Mucosa of rectum (tissue), 2 donors: ENCODE results near the gene MXRA8.

Experiments used
- H3K27ac ChIP-seq, 2 donors: one replicate each; pipeline ENCODE4 v1.7.0; 2013; ENCODE audit warnings: inconsistent platforms in 2 of 2, low read depth in 2 of 2, low read length in 2 of 2
- H3K27me3 ChIP-seq, 2 donors: one replicate each; pipeline ENCODE4 v1.7.0; 2013; ENCODE audit warnings: low read length in 2 of 2; ENCODE audit not compliant: control insufficient read depth in 2 of 2, insufficient read depth in 2 of 2
- H3K36me3 ChIP-seq, 2 donors: one replicate each; pipeline ENCODE4 v1.7.0; 2013; ENCODE audit warnings: low read length in 2 of 2; ENCODE audit not compliant: control insufficient read depth in 2 of 2, insufficient read depth in 2 of 2
- H3K4me1 ChIP-seq, 2 donors: one replicate each; pipeline ENCODE4 v1.7.0; 2013; ENCODE audit warnings: low read length in 2 of 2, mild to moderate bottlenecking in 1 of 2; ENCODE audit not compliant: control insufficient read depth in 2 of 2, insufficient read depth in 2 of 2
- H3K4me3 ChIP-seq, 2 donors: one replicate each; pipeline ENCODE4 v1.7.0; 2013; ENCODE audit warnings: low read length in 2 of 2
- H3K9ac ChIP-seq, 2 donors: one replicate each; pipeline ENCODE4 v1.7.0; 2013; ENCODE audit warnings: low read length in 2 of 2, low read depth in 1 of 2, mild to moderate bottlenecking in 1 of 2
- H3K9me3 ChIP-seq, 2 donors: one replicate each; pipeline ENCODE4 v1.7.0; 2013; ENCODE audit warnings: low read length in 2 of 2; ENCODE audit not compliant: control insufficient read depth in 2 of 2
- donor health status: healthy.
- donor health status: Normal muscosa, but diverticular disease.

MXRA8 gene

DNA sequence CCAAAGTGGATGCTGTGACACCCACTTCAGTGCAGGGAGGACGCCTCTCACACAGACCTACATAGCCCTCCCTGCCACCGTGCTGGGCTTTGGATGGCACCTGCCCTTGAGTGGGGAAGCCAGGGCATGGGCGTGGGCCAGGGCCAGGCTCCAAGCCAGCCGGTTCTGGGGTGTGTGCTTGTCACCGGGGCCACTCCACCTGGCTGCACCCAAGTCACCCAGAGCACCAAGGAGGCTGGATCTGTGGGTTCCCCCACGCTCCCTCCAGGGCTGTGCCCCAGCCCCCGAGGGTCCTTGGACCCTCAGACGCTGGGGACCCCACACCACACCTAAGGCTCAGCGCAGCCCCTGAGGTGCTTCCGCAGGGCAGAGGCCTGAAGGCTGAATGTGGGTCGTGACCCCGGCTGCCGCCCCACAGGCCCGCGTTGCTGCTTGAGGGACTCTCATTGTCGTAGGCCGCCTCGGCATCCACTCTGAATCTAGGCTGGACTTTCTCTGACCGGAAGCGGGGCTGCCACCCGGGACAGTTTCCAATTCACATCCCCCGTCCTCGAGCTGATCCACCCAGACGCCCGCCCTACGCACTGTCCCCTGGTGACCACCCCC is 1.5 kb downstream of the MXRA8 start:
- H3K36me3 ChIP-seq, result peaks cover 0 to 3% of the 10 kb centered on the region in 2 donors
- H3K9ac ChIP-seq, result peak overlapping the region in 1 of 2 donors; percentile 26
- no peaks in the 10 kb centered on the region for H3K9me3 ChIP-seq
- peaks cover 2 to 4% of the 10 kb centered on the region in 2 donors for H3K4me1 ChIP-seq
- peak overlapping the region; percentile 79 to 82 for H3K27ac ChIP-seq
- peaks cover 18 to 25% of the 10 kb centered on the region in 2 donors for H3K27me3 ChIP-seq
- peak overlapping the region; percentile 27 to 65 for H3K4me3 ChIP-seq

DNA sequence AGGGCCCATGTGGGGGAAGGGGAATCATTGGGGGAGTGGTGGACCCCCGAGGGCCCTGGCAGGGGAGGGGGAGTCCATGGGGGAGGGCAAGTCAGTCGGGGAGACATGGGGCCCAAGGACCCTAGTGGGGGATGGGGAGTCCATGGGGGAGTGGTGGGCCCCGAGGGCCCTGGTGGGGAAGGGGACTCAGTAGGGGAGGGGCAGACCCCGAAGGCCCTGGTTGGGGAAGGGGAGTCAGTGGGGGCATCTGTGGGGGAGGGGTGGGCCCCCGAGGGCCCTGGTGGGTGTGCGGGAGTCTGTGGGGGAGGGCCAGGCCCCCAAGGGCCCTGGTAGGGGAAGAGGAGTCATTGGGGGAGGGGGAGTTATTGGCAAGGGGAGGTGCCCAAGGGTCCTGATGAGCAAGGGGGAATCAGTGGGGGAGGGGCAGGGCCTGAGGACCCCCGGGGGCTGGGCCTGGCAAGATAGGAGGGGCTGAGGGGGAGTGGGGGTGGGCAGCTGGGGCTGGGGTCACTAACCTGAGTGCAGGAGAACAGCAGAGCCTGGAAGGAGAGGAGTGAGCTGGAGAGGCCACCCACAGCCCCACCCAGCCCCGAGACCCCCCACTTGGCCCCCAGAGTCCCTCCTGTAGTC is 2.1 kb downstream of the MXRA8 start:
- H3K9me3 ChIP-seq, result no peaks in the 10 kb centered on the region
- H3K4me3 ChIP-seq, result peak overlapping the region in 1 of 2 donors; percentile 65
- peaks cover 2 to 4% of the 10 kb centered on the region in 2 donors for H3K4me1 ChIP-seq
- H3K9ac ChIP-seq, result no peak overlapping the region
- H3K27me3 ChIP-seq, result peaks cover 18 to 25% of the 10 kb centered on the region in 2 donors
- H3K27ac ChIP-seq, result peak overlapping the region in 1 of 2 donors; percentile 82
- H3K36me3 ChIP-seq, result peaks cover 0 to 3% of the 10 kb centered on the region in 2 donors

- peaks cover 2 to 4% of the 10 kb centered on the region in 2 donors for H3K4me1 ChIP-seq
- H3K9me3 ChIP-seq, result no peaks in the 10 kb centered on the region
- H3K9ac ChIP-seq, result no peak overlapping the region
- peaks cover 0 to 3% of the 10 kb centered on the region in 2 donors for H3K36me3 ChIP-seq
- no peak overlapping the region for H3K4me3 ChIP-seq
- peaks cover 18 to 22% of the 10 kb centered on the region in 2 donors for H3K27me3 ChIP-seq
- no peak overlapping the region for H3K27ac ChIP-seq
These were observed 2.9 kb downstream of the MXRA8 start for GRCh38 chr1:1355416-1355815.

DNA sequence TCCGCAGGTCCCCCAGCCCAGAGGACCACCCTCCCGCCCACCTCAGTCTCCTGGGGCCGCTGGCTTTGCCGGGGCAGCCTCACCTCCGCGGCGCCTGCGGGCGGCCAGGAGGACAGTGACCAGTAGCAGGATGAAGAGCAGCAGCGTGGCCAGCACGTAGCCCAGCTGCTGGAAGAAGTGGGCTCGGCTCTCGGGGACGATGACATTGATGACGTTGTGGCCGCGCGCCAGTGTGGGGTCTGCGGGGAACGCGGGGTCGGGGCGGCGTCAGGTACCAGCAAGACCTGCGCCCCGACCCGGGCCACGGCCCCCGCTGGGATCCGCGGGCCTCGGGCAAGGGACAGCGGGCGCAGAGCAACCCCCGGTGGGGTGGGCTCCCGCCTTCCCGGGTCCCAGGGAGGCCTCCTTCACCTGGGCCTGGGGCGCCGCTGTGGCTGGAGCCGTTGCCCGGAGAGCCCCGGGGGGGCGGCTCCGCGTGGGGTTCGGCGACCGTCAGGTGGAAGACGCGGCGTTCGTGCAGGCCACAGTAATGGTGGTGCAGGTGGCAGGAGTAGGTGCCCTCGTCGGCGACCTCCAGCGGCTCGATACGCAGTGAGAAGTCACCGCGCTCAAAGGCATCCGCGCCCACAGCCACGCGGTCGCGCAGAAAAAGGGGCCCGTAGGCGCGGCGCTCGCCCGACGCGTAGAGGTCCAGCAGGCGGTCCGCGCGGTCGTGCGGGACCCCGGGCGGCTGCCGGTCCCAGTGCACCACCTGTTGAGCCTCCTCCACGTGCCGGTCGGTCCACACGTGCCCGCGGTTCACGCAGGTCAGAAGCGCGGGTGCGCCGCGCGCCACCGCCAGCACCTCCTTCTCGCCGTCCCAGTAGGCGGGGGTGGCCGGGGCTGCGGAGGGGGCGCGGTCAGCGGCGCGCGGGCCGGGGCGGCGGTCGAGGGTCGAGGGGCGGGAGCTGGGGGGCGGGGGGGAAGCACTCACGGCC is 3.8 kb downstream of the MXRA8 start:
- no peak overlapping the region for H3K9ac ChIP-seq
- no peak overlapping the region for H3K4me3 ChIP-seq
- no peaks in the 10 kb centered on the region for H3K9me3 ChIP-seq
- peaks cover 2 to 4% of the 10 kb centered on the region in 2 donors for H3K4me1 ChIP-seq
- peaks cover 0 to 3% of the 10 kb centered on the region in 2 donors for H3K36me3 ChIP-seq
- H3K27ac ChIP-seq, result no peak overlapping the region
- peaks cover 18 to 22% of the 10 kb centered on the region in 2 donors for H3K27me3 ChIP-seq

DNA sequence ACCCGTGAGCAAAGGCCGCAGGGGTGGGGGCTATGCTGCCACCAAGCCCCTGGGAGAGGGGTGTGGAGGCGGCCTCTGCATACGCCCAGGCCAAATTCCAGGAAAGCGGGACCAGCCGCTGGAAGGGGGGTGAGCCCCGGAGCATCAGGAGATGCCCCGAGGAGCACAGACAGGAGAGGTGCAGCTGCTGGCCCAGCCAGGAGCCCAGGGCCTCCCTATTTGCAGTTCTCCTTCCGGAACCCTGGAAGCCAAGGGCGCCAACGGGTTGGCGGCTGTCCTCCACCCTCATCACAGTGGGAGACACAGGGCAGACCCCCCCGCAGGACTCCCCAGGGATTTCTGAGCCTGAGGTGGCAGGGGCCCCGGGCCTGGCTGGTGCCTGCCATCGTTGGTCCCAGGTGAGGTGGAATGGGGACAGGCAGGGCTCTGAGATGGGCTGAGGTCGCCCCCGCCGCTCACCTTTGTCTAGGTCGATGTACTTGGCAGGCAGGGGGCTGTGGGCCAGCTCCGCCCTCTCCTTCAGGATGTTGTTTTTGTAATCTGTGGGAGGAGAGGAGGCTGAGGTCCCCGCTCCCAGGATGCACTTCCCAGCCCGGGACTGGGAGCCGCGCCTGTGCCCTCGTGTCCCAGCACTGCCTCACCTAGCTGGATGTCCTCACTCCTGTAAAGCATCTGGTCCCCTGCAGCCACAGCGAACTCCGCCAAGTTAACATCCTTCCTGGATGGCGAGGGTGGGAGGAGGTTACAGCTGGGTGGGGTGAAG is 4.8 kb downstream of the MXRA8 start:
- peaks cover 0 to under 1% of the 10 kb centered on the region in 2 donors for H3K4me1 ChIP-seq
- H3K27me3 ChIP-seq, result peaks cover 11 to 20% of the 10 kb centered on the region in 2 donors
- no peak overlapping the region for H3K4me3 ChIP-seq
- no peak overlapping the region for H3K27ac ChIP-seq
- peaks cover 0 to 3% of the 10 kb centered on the region in 2 donors for H3K36me3 ChIP-seq
- no peak overlapping the region for H3K9ac ChIP-seq
- H3K9me3 ChIP-seq, result no peaks in the 10 kb centered on the region

DNA sequence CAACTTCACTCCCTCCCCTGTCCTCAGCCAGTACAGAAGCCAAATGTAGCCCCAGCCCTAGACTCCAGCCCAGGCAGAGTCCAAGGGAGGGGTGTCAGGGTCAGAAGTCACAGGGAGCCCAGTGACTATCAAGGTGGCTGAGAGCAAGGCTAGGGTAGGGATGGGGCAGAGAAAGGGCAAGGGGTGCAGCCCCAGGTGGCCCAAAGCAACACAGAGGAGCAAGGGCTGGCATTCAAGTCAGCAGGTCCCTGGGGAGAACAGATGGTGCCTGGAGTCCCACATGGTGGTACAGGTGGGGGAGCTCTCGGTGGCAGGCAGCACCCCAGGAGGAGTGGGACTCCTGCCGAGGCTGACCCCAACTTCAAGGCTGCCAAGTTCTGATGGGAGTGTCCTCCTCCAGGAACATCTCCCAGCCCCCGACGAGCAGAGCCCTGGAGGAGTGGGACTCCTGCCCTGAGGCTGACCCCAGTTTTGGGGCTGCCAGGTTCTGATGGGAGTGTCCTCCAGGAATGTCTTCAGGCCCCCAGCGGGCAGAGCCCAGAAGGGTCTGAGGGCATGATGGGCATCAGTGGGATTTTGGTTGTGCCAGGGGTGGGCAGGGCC is 5.5 kb downstream of the MXRA8 start:
- no peaks in the 10 kb centered on the region for H3K9me3 ChIP-seq
- H3K27me3 ChIP-seq, result peaks cover 9 to 15% of the 10 kb centered on the region in 2 donors
- H3K27ac ChIP-seq, result no peak overlapping the region
- no peak overlapping the region for H3K9ac ChIP-seq
- H3K4me1 ChIP-seq, result peaks cover 5 to 6% of the 10 kb centered on the region in 2 donors
- no peak overlapping the region for H3K4me3 ChIP-seq
- peaks cover 0 to 3% of the 10 kb centered on the region in 2 donors for H3K36me3 ChIP-seq

DNA sequence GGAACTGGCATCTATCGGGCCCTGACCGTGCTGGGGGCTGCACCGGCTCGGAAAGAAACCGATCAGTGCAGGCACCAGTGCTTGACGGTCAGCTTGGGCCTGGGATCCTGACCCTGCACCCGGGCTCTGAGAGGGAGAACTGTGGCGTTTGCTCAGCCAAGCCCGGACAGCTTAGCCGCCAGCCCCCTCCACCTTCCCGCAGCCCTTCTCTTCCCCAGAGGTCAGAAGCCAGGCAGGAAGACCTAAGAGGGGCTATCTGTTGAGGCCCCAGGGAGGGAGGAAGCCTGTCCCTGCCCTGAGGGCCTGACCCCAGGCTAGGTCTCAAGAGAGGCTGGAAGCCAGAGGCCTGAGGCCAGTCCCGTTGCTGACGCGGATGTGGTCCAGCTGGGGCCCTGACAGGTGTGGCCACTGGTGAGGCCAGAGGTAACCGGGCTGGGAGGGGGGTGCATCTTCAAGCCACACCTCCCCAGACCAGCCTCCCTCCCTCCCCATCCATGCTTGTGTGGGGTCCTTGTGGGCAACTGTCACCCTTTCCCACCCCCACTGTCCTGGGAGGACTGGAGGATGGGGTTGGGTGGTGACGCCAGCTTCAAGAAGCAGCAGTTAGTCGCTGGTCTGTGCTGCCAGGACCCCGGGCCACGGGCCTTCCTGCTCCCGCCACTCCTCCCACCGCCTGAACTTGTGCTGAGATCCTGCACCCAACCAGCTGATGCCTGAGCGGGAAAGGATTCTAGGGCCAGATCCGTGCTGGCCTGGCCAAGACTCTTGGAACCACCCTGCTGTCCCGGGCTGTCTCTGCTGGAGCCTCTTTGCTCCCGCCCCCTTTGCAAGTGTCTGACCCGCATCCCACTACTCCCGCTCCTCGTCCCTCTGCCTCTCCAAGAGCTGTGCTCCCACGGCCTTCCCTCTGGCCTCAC is 6.6 kb downstream of the MXRA8 start:
- Histone ChIP-seq H3K4me3 (no peak overlapping the region), H3K9ac (no peak overlapping the region), H3K27me3 (peaks cover 6 to 13% of the 10 kb centered on the region in 2 donors), H3K9me3 (no peaks in the 10 kb centered on the region), H3K4me1 (peaks cover 16 to 17% of the 10 kb centered on the region in 2 donors), H3K36me3 (peaks cover 0 to 3% of the 10 kb centered on the region in 2 donors), H3K27ac (peak overlapping the region in 1 of 2 donors; percentile 38)

- Histone ChIP-seq H3K9ac (peak within 1 kb of the TSS; percentile 83 to 90), H3K36me3 (peaks cover 0 to 3% of the 10 kb centered on the region in 2 donors), H3K9me3 (no peaks in the 10 kb centered on the region), H3K4me1 (peaks cover 28 to 38% of the 10 kb centered on the region in 2 donors), H3K27ac (peak within 1 kb of the TSS; percentile 88 to 92), H3K4me3 (peak within 1 kb of the TSS; percentile 68 to 82), H3K27me3 (peaks cover 4 to 11% of the 10 kb centered on the region in 2 donors)
These were observed 8.9 kb downstream of the MXRA8 start, which contains the start of gene DVL1 for GRCh38 chr1:1349256-1350012. Gene DVL1, minus strand, starts transcription at chr1:1349418. Its CDS starts 353 bp downstream, at chr1:1349065.
